ENCODE data around the gene ELL. TPM values are rescaled to one million over a fixed set of nuclear protein-coding genes. Genes with fewer than 3 reads are reported as not detected.
A peak's percentile ranks its signal among the peaks of the same experiment; 100 is the strongest.

Gene ELL
- total and polyA plus RNA-seq, 2 experiments from 2014 or later: 16.4 to 24.2 TPM

- Histone ChIP-seq H3K4me2 (ENCODE audit: unreplicated experiment) (no peak overlapping the region), H3K79me2 (ENCODE audit: insufficient read depth) (peaks cover 13% of the 10 kb centered on the region; the same call in 1 of the 2 replicates), H3K27ac (no peak overlapping the region), H4K20me1 (ENCODE audit: insufficient read depth) (no peaks in the 10 kb centered on the region), H3K27me3 (replicated peaks; ENCODE audit: insufficient read depth) (no peaks in the 10 kb centered on the region), H3K9me3 (ENCODE audit: low read depth) (no peaks in the 10 kb centered on the region), H3K9me2 (ENCODE audit: insufficient read depth) (no peaks in the 10 kb centered on the region), H3K4me1 (ENCODE audit: insufficient read depth) (peaks cover 28% of the 10 kb centered on the region), H3F3A (ENCODE audit: insufficient read depth) (peaks cover 14% of the 10 kb centered on the region), H3K4me3 (no peak overlapping the region), H2AFZ (no peak overlapping the region), H3K36me3 (ENCODE audit: low read depth) (peaks cover 5% of the 10 kb centered on the region; the same call in 1 of the 2 replicates), H3K9ac (no peak overlapping the region; the same call in 1 of the 2 replicates)
- in situ Hi-C loops (cut with MboI): loop anchor here (25.0 kb wide), 2 partner anchors 135 to 385 kb away; partner anchors contain the start of genes REX1BD and UPF1
- WGBS, 2 experiments (ENCODE audit: low coverage in 1 of 2, low lambda C conversion rate in 2 of 2, missing lambda C conversion rate in 2 of 2): 81 to 89% methylated on average over 3 of the region's 3 CpGs
- TF ChIP-seq EZH2phosphoT487 (IDR thresholded peaks at IDR 0.05; ENCODE audit: insufficient read depth, low read depth) (no peak), EZH2 (IDR thresholded peaks at IDR 0.05; ENCODE audit: insufficient read depth, poor library complexity, severe bottlenecking) (no peak)
- peak; percentile 39 for DNase-seq
These were observed 69.5 kb downstream of the ELL start for GRCh38 chr19:18452386-18452785.

GRCh38 chr19:18450931-18451836 lies 70.7 kb downstream of the ELL start:
- peaks cover 14% of the 10 kb centered on the region for H3F3A ChIP-seq (ENCODE audit: insufficient read depth)
- TF ChIP-seq EZH2 (IDR thresholded peaks at IDR 0.05; ENCODE audit: insufficient read depth, poor library complexity, severe bottlenecking) (no peak), EZH2phosphoT487 (IDR thresholded peaks at IDR 0.05; ENCODE audit: insufficient read depth, low read depth) (no peak)
- no peak overlapping the region for H3K9ac ChIP-seq
- peak; percentile 80 for DNase-seq
- H2AFZ ChIP-seq: no peak overlapping the region
- H3K4me3 ChIP-seq: no peak overlapping the region
- no peaks in the 10 kb centered on the region for H4K20me1 ChIP-seq (ENCODE audit: insufficient read depth)
- no peaks in the 10 kb centered on the region for H3K9me3 ChIP-seq (ENCODE audit: low read depth)
- no peaks in the 10 kb centered on the region for H3K27me3 ChIP-seq (replicated peaks; ENCODE audit: insufficient read depth)
- H3K79me2 ChIP-seq (ENCODE audit: insufficient read depth): peaks cover 13% of the 10 kb centered on the region; the same call in 1 of the 2 replicates
- H3K4me2 ChIP-seq (ENCODE audit: unreplicated experiment): no peak overlapping the region
- in situ Hi-C loops (cut with MboI): loop anchor here (25.0 kb wide), 2 partner anchors 136 to 386 kb away; partner anchors contain the start of genes REX1BD and UPF1
- WGBS, 2 experiments (ENCODE audit: low coverage in 1 of 2, low lambda C conversion rate in 2 of 2, missing lambda C conversion rate in 2 of 2): 41 to 44% methylated on average over 26 of the region's 26 CpGs
- H3K36me3 ChIP-seq (ENCODE audit: low read depth): peaks cover 5% of the 10 kb centered on the region; the same call in 1 of the 2 replicates
- H3K9me2 ChIP-seq (ENCODE audit: insufficient read depth): no peaks in the 10 kb centered on the region
- no peak overlapping the region for H3K27ac ChIP-seq
- H3K4me1 ChIP-seq (ENCODE audit: insufficient read depth): peaks cover 22% of the 10 kb centered on the region

GRCh38 chr19:18450021-18450930 lies 71.6 kb downstream of the ELL start:
- Histone ChIP-seq H3K27ac (no peak overlapping the region), H3K4me1 (ENCODE audit: insufficient read depth) (peaks cover 22% of the 10 kb centered on the region), H3K9me3 (ENCODE audit: low read depth) (no peaks in the 10 kb centered on the region), H4K20me1 (ENCODE audit: insufficient read depth) (no peaks in the 10 kb centered on the region), H3K9ac (no peak overlapping the region), H2AFZ (no peak overlapping the region), H3K27me3 (replicated peaks; ENCODE audit: insufficient read depth) (no peaks in the 10 kb centered on the region), H3F3A (ENCODE audit: insufficient read depth) (peaks cover 14% of the 10 kb centered on the region), H3K36me3 (ENCODE audit: low read depth) (peaks cover 5% of the 10 kb centered on the region; the same call in 1 of the 2 replicates), H3K4me2 (ENCODE audit: unreplicated experiment) (no peak overlapping the region), H3K4me3 (no peak overlapping the region), H3K79me2 (ENCODE audit: insufficient read depth) (peaks cover 13% of the 10 kb centered on the region; the same call in 1 of the 2 replicates), H3K9me2 (ENCODE audit: insufficient read depth) (no peaks in the 10 kb centered on the region)
- TF ChIP-seq EZH2phosphoT487 (IDR thresholded peaks at IDR 0.05; ENCODE audit: insufficient read depth, low read depth) (no peak), EZH2 (IDR thresholded peaks at IDR 0.05; ENCODE audit: insufficient read depth, poor library complexity, severe bottlenecking) (no peak)
- in situ Hi-C loops (cut with MboI): loop anchor here (25.0 kb wide), 2 partner anchors 137 to 387 kb away; partner anchors contain the start of genes REX1BD and UPF1
- 63 to 78% methylated on average over 26 to 33 of the region's 33 CpGs for WGBS, 2 experiments (ENCODE audit: low coverage in 1 of 2, low lambda C conversion rate in 2 of 2, missing lambda C conversion rate in 2 of 2)
- no peak for DNase-seq

GRCh38 chr19:18449552-18449951 lies 72.3 kb downstream of the ELL start:
- Histone ChIP-seq H3K4me1 (ENCODE audit: insufficient read depth) (peaks cover 22% of the 10 kb centered on the region), H3K9me3 (ENCODE audit: low read depth) (no peaks in the 10 kb centered on the region), H3K4me2 (ENCODE audit: unreplicated experiment) (no peak overlapping the region), H3K36me3 (ENCODE audit: low read depth) (peaks cover 7% of the 10 kb centered on the region; the same call in 1 of the 2 replicates), H2AFZ (no peak overlapping the region), H3K9me2 (ENCODE audit: insufficient read depth) (no peaks in the 10 kb centered on the region), H3K27me3 (replicated peaks; ENCODE audit: insufficient read depth) (no peaks in the 10 kb centered on the region), H3K4me3 (no peak overlapping the region), H3K79me2 (ENCODE audit: insufficient read depth) (peaks cover 13% of the 10 kb centered on the region; the same call in 1 of the 2 replicates), H4K20me1 (ENCODE audit: insufficient read depth) (no peaks in the 10 kb centered on the region), H3F3A (ENCODE audit: insufficient read depth) (peaks cover 14% of the 10 kb centered on the region), H3K9ac (no peak overlapping the region), H3K27ac (no peak overlapping the region)
- TF ChIP-seq EZH2phosphoT487 (IDR thresholded peaks at IDR 0.05; ENCODE audit: insufficient read depth, low read depth): no peak
- no peak for TF ChIP-seq EZH2 (IDR thresholded peaks at IDR 0.05; ENCODE audit: insufficient read depth, poor library complexity, severe bottlenecking)
- DNase-seq: no peak
- in situ Hi-C loops (cut with MboI): no loop called here
- WGBS, 2 experiments (ENCODE audit: low coverage in 1 of 2, low lambda C conversion rate in 2 of 2, missing lambda C conversion rate in 2 of 2): 89 to 95% methylated on average over 11 to 14 of the region's 14 CpGs

Data from GM23248 (cell line).